ENCODE measurements around the gene RND3.

Gene RND3

GRCh38 chr2:150442484-150442883 lies 45.0 kb downstream of the RND3 start:
- Histone ChIP-seq H3K79me2 (ENCODE audit: insufficient read depth, low read depth) (no peaks in the 10 kb centered on the region), H3K4me3 (IDR thresholded peaks at IDR 0.05; ENCODE audit: insufficient read depth, low read depth, low read length) (no peak overlapping the region), H3K9ac (no peak overlapping the region), H3K27me3 (ENCODE audit: insufficient read depth, low read depth) (no peaks in the 10 kb centered on the region), H3K36me3 (ENCODE audit: insufficient read depth) (no peaks in the 10 kb centered on the region), H3K27ac (no peak overlapping the region), H4K20me1 (ENCODE audit: insufficient read depth) (no peaks in the 10 kb centered on the region), H2AFZ (ENCODE audit: low read depth) (no peak overlapping the region), H3K4me2 (no peak overlapping the region), H3K4me1 (ENCODE audit: low read depth, poor library complexity, severe bottlenecking) (no peaks in the 10 kb centered on the region)
- TF ChIP-seq CTCF (conservative IDR thresholded peaks at IDR 0.05; ENCODE audit: low read depth, low read length) = no peak

- no peak overlapping the region for H3K9ac ChIP-seq
- no peak overlapping the region for H2AFZ ChIP-seq (ENCODE audit: low read depth)
- H3K36me3 ChIP-seq (ENCODE audit: insufficient read depth) = no peaks in the 10 kb centered on the region
- no peaks in the 10 kb centered on the region for H3K79me2 ChIP-seq (ENCODE audit: insufficient read depth, low read depth)
- no peak overlapping the region for H3K4me2 ChIP-seq
- no peak overlapping the region for H3K4me3 ChIP-seq (IDR thresholded peaks at IDR 0.05; ENCODE audit: insufficient read depth, low read depth, low read length)
- H4K20me1 ChIP-seq (ENCODE audit: insufficient read depth) = no peaks in the 10 kb centered on the region
- H3K27me3 ChIP-seq (ENCODE audit: insufficient read depth, low read depth) = no peaks in the 10 kb centered on the region
- H3K4me1 ChIP-seq (ENCODE audit: low read depth, poor library complexity, severe bottlenecking) = no peaks in the 10 kb centered on the region
- H3K27ac ChIP-seq = no peak overlapping the region
- TF ChIP-seq CTCF (conservative IDR thresholded peaks at IDR 0.05; ENCODE audit: low read depth, low read length) = no peak
These were observed 45.7 kb downstream of the RND3 start for GRCh38 chr2:150441784-150442183.

GRCh38 chr2:150441226-150441625 lies 46.2 kb downstream of the RND3 start:
- no peaks in the 10 kb centered on the region for H4K20me1 ChIP-seq (ENCODE audit: insufficient read depth)
- no peak for TF ChIP-seq CTCF (conservative IDR thresholded peaks at IDR 0.05; ENCODE audit: low read depth, low read length)

GRCh38 chr2:150438654-150439053 lies 48.8 kb downstream of the RND3 start:
- no peaks in the 10 kb centered on the region for H3K27me3 ChIP-seq (ENCODE audit: insufficient read depth, low read depth)
- H3K9ac ChIP-seq = no peak overlapping the region
- H3K36me3 ChIP-seq (ENCODE audit: insufficient read depth) = no peaks in the 10 kb centered on the region
- no peak overlapping the region for H3K27ac ChIP-seq
- TF ChIP-seq CTCF (conservative IDR thresholded peaks at IDR 0.05; ENCODE audit: low read depth, low read length) = no peak
- H3K79me2 ChIP-seq (ENCODE audit: insufficient read depth, low read depth) = no peaks in the 10 kb centered on the region
- no peaks in the 10 kb centered on the region for H4K20me1 ChIP-seq (ENCODE audit: insufficient read depth)
- H3K4me1 ChIP-seq (ENCODE audit: low read depth, poor library complexity, severe bottlenecking) = no peaks in the 10 kb centered on the region
- no peak overlapping the region for H2AFZ ChIP-seq (ENCODE audit: low read depth)
- H3K4me3 ChIP-seq (IDR thresholded peaks at IDR 0.05; ENCODE audit: insufficient read depth, low read depth, low read length) = no peak overlapping the region
- H3K4me2 ChIP-seq = no peak overlapping the region

More at GRCh38 chr2:150441226-150441625, 46.2 kb downstream of the RND3 start:
- Histone ChIP-seq H3K4me3 (IDR thresholded peaks at IDR 0.05; ENCODE audit: insufficient read depth, low read depth, low read length) (no peak overlapping the region), H3K9ac (no peak overlapping the region), H3K4me1 (ENCODE audit: low read depth, poor library complexity, severe bottlenecking) (no peaks in the 10 kb centered on the region), H2AFZ (ENCODE audit: low read depth) (no peak overlapping the region), H3K27me3 (ENCODE audit: insufficient read depth, low read depth) (no peaks in the 10 kb centered on the region), H3K27ac (no peak overlapping the region), H3K79me2 (ENCODE audit: insufficient read depth, low read depth) (no peaks in the 10 kb centered on the region), H3K4me2 (no peak overlapping the region), H3K36me3 (ENCODE audit: insufficient read depth) (no peaks in the 10 kb centered on the region)
